COR-L47 (cell line): ENCODE data around the gene SPTAN1.
"Not testable (repeated sequence)": the region's sequence is repeated elsewhere in the genome, so short reads cannot be mapped to it uniquely, and the experiment has no call there.

Source experiments
- DNase-seq: peaks from one replicate; lab custom pipeline; 2025; lab: John Stamatoyannopoulos, UW

SPTAN1 gene

GRCh38 chr9:128632486-128632885 lies 80.1 kb downstream of the SPTAN1 start:
- no peak for DNase-seq

- DNase-seq = no peak
Observed at GRCh38 chr9:128633057-128633456, 80.7 kb downstream of the SPTAN1 start.

GRCh38 chr9:128633601-128634000 lies 81.2 kb downstream of the SPTAN1 start:
- DNase-seq = no peak

- no peak for DNase-seq
Observed at GRCh38 chr9:128634111-128634510, 81.7 kb downstream of the SPTAN1 start.

- no peak for DNase-seq
Observed at GRCh38 chr9:128634651-128635262, 82.4 kb downstream of the SPTAN1 start.

DNA sequence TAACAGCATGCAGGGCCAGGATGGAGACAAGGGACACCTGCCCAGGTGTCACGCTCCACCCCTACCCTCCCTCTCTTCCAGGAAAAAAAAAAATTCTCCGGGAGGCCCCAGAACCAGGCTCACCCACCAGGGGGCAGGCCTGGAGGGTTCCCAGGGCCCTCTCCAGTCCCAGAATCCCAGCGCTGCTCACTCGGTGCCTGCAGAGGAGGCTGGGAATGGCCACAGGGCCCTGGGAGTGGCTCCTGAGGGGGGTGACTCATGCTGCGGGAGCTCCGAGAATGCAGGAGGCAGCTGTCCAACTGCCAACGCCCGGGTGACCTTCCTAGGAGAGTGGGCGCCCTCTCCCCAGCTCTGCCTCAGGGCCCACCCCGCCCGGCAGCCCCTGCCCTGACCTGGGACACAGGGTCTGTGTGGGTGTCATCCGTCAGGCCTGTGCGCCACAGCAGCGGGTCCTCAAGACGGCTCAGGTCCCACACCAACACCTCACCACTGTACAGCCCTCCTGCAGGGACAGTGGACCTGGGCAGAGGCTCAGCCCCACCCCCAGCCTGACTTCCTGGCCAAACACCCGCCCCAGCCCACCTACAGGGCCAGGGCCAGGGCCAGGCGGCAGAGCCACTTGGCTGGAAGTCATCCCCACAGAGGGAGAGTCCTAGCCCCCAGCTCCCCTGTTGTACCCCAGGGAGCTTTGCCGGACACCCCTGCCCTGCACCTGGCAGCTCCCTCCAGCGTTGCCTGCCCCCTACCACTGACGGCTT lies 83.1 kb downstream of the SPTAN1 start:
- peak; percentile 27 for DNase-seq

- no peak for DNase-seq
Observed at GRCh38 chr9:128636024-128636390, 83.6 kb downstream of the SPTAN1 start.

- DNase-seq = no peak
Observed at GRCh38 chr9:128636556-128637530, 84.5 kb downstream of the SPTAN1 start.

- DNase-seq = no peak
Observed at GRCh38 chr9:128637656-128638055, 85.3 kb downstream of the SPTAN1 start.

- no peak for DNase-seq
Observed at GRCh38 chr9:128638580-128638979, 86.2 kb downstream of the SPTAN1 start.

GRCh38 chr9:128640603-128641002 lies 88.2 kb downstream of the SPTAN1 start:
- no peak for DNase-seq

DNA sequence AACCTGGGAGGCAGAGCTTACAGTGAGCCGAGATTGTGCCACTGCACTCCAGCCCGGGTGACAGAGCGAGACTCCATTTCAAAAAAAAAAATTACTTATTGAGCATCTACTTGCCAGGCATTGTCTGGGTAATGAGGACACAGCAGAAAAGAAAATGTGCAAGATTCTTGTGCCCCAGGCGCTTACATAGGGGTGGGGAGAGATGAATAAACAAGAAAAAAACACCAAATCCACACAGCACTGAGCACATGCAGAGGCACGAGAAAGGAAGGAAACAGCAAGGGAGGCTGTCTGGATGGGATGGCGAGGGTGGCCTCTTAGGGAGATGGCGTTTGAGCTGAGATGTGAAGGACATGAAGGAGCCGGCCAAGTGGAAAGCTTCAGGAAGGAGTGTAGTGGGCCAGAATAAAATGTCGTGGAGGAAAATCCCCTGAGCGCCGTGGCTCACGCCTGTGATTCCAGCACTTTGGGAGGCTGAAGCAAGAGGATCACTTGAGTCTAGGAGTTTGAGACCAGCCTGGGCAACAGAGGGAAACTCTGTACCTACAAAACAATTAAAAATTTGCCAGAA lies 90.4 kb downstream of the SPTAN1 start:
- DNase-seq = no peak

GRCh38 chr9:128643519-128644300 lies 91.3 kb downstream of the SPTAN1 start:
- DNase-seq = no peak

GRCh38 chr9:128648206-128648605 lies 95.8 kb downstream of the SPTAN1 start:
- not testable (repeated sequence) for DNase-seq

GRCh38 chr9:128651798-128652197 lies 99.4 kb downstream of the SPTAN1 start:
- DNase-seq = no peak

GRCh38 chr9:128653908-128654307 lies 101.5 kb downstream of the SPTAN1 start:
- no peak for DNase-seq

DNA sequence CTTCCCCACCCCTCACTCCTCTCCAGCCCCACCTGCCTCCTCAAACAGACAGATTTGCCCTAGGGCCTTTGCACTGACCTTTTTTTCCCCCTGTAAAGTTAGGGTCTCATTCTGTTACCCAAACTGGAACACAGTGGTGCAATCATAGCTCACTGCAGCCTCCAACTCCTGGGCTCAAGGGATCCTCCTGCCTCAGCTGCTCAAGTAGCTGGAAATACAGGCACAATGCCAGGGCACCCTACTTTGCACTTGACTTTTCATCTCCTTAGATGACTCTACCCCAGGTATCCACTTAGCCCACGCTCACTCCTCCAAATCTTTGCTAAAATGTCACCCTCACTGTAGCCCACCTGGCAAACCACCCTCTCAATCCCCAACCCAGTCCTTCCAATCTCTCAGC lies 102.1 kb downstream of the SPTAN1 start:
- DNase-seq = no peak

DNA sequence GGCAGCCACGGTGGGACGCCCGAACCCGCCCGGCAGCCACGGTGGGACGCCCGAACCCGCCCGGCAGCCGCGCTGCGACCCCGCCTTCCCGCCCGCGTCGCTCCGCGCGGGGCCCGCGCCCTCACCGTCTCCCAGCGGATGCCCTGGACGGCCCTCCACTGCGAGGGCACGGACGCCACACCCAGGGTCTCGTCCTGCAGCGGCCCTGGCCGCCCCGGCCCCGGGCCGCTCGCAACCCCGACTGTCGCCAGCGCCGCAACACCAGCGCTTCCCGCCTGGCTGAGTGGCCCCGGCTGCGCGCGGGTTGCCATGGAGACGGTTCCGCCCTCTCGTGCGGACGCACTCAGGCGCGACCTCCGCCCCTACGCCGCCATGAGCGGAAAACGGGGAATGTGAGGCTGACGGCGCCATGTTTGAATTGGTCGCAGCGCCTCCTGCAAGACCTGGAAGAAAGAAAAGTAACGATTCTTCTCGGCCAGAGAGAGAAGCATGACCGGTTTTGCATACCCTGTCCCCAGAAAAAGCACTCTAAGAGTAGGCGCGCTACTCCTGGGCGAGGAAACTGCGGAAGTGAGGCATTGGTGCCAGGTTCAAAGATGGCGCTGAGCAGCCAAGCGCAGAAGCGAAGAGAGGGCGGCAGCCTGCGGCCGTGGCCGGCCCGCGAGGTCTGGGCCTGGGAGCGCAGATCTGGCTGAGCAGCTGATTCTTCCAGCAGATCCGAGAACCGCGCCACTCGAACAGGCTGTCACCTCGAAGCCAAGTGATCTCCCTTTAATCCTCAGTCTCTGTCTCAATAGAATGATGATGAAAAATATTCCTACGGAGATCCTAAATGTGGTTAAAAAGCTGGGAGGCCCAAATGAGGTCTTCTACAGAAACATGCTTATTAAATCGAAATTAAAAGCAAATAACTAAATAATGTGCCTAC lies 104.3 kb downstream of the SPTAN1 start, which contains the start of gene DYNC2I2:
DYNC2I2 (minus strand) TSS at position 432 of the 928 bp plus-strand sequence; CDS start at position 311, 121 bp downstream.
- DNase-seq = peak; percentile 93

GRCh38 chr9:128657344-128657704 lies 104.9 kb downstream of the SPTAN1 start:
- no peak for DNase-seq

DNA sequence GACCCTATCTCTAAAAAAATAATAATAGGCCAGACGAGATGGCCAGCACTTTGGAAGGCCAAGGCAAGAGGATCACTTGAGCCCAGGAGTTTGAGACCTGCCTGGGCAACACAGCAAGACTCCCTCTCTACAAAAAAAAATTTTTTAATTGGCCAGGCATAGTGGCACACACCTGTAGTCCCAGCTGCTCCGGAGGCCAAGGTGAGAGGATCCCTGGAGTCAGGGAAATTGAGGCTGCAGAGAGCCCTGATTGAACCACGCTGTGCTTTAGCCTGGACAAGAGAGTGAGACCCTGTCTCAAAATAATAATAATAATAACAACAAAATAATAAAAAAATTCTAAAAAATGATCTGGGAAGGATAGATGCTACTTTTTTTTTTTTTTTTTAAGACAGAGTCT lies 105.4 kb downstream of the SPTAN1 start:
- no peak for DNase-seq
